Left ventricle myocardium superior (tissue), 1 donor: Measurements from ENCODE around the gene TIMP1. TPM values are rescaled to one million over a fixed set of nuclear protein-coding genes. Genes with fewer than 3 reads are reported as not detected.
A peak's percentile ranks its signal among the peaks of the same experiment; 100 is the strongest.

Experiments used
- ATAC-seq: fragments of 200-7000 bp; cut with Tn5 transposase; one replicate; pipeline ENCODE4 v1.9.1; 2020; ENCODE audit warnings: mild to moderate bottlenecking, moderate library complexity
- DNase-seq: peaks from one replicate; pipeline ENCODE4 v3.0.0-alpha.2; 2020
- intact Hi-C: fragments of 100-400 bp; cut with micrococcal nuclease; formaldehyde crosslinking; loops from one replicate; pipeline ENCODE4 v1.11.0; 2022
- long read RNA-seq: library from polyadenylated mRNA; unstranded; transcript quantifications from one replicate; pipeline ENCODE4 v2.0.0, GENCODE V29; 2021
- total RNA-seq: library from RNA; stranded (reverse); fragmentation: NEBNext Ultra II Directional; extraction: Animal tissue kit (Norgen Biotek cat#: 25700); gene quantifications from one replicate; pipeline ENCODE4 v1.2.1, GENCODE V29; 2021
- donor health status: DM: no; HTN: yes; CAD: no; lungs with severe emphysema.

TIMP1 gene
- total RNA-seq = 114 TPM
- long read RNA-seq, transcript TIMP1-201 (6 exons, 892 nt) = major isoform, 53 of 59 reads
- long read RNA-seq, partial matches to known transcripts = 4 of 59 reads
- long read RNA-seq, other reads (novel, unspliced or antisense) = 1 of 59 reads

DNA sequence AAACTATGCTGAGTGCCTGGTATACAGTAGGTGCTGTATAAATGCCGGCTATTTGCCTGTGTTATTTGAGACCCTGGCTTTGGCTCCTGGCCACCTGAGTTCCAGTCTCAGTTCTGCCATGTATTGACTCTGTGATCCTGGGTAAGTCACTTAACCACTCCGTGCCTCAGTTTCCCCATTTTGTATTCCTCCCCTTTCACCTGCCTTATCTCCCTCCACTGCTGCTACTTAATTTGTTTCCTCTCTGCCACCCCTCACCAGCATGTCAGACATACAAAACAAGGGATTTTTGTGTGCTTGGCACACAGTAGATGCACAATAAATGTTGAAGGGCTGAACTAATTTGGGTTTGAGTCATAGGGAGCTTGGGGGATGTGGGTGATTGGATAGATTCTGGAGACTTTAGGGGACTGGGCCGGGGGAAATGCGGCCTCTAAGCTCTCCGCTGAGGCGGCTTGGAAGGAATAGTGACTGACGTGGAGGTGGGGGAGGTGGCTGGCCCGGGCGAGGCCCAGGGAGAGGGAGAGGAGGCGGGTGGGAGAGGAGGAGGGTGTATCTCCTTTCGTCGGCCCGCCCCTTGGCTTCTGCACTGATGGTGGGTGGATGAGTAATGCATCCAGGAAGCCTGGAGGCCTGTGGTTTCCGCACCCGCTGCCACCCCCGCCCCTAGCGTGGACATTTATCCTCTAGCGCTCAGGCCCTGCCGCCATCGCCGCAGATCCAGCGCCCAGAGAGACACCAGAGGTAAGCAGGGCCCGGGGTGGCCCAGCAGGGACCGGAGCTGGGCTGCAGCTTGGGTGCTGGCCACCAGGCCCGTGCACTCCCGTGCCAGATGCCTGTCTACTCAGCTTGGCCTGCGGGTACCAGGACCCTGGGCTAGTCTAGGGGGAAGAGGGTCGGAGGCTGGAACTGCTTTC lies at the start of gene TIMP1:
TSS of gene TIMP1 (plus strand) at position 706 of the 917 bp plus-strand sequence. CDS start 980 bp downstream, outside the sequence.
- ATAC-seq (peak; percentile 97), DNase-seq (peak; percentile 89)
- intact Hi-C loops = no loop called here

DNA sequence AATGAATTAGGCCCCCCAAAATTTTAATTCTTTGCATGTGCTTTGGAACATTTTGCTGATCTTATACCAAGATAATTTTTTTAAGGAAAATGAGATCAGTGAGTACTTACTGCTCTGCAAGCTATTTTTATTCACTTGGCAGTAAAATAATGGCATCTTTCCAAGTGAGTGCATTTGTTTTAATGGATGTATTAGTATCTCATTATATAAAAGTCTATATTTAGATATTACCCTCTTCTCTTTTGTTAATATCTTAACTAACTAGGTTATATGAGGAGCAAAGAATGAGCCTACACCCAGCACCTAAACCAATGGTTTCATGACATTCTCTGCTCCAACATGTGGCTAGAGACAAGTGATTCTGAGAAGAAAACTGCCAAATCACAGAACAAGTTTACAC lies 42.4 kb upstream of the TIMP1 start:
- peak; percentile 29 for ATAC-seq
- no peak for DNase-seq
- intact Hi-C loops = no loop called here

DNA sequence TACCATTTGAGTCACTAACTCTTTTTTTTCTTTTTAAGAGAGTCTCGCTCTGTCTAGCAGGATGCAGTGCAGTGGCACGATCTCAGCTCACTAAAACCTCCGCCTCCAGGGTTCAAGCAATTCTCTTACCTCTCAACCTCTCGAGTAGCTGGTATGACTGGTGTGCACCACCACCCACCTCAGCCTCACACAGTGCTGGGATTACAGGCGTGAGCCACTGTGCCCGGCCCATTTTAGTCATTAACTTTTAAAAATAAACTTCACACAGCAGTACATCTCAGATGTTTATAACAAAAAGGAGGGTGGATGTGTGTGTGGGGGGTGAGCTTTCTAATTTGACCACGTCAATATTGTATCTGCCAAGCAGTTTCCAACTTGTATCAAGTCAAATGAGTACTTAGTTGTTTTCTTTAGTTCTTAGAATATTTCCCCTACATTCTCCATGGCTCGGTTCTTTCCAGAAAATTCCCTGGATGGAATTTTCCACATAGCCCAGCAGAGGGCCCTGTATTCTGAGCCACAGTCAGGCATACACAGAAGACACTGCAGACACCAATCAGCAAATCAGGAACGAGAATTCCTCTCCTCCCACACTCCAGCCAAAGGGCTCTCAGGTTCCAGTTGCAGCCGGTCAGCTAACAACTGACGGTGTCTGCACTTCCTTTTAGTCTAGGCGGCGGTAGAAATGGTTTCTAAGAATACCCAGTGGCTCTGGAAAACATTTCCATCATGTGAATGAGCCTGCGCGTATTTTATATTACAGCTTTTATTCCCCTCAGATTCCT lies 41.3 kb upstream of the TIMP1 start:
- intact Hi-C loops = no loop called here
- DNase-seq (peak; percentile 61), ATAC-seq (peak; percentile 99)

DNA sequence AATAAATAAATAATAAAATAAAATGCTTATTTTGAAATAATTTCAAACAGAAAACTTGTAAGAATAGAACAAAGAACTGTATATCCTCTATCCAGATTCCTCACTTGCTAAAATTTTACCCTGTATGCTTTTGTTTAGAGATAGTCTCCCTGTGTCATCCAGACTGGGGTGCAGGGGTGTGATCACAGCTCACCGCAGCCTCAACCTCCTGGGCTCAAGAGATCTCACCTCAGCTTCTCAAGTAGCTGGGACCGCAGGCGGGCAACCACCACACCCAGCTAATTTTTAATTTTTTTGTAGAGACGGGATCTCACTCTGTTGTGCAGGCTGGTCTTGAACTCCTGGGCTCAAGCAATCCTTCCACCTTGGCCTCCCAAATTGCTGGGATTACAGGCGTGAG lies 38.7 kb upstream of the TIMP1 start:
- intact Hi-C loops = no loop called here

GRCh38 chrX:47556045-47556623 lies 26.1 kb upstream of the TIMP1 start:
- ATAC-seq (peak; percentile 93), DNase-seq (peak; percentile 88)
- intact Hi-C loops = no loop called here

More for the DNA sequence above, 38.7 kb upstream of the TIMP1 start:
- ATAC-seq (no peak), DNase-seq (no peak)

DNA sequence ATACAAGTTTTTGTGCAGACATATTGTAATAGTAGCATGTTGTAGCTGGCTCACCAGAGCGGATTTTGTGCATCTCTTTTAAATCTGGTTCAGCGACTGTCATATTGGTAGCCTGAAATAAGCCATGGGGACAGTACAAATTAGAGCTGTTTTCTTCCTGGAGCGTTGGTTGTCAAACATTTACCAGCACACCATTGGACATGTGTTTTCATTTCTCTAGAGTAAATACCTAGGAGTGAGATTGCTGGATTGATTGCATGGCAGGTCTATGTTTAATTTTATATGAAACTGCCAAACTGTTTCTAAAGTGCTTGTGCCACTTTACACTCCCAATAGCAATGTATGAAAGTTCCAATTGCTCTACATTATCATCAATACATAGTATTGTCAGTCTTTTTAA lies 23.8 kb upstream of the TIMP1 start:
- no peak for DNase-seq
- intact Hi-C loops = no loop called here
- ATAC-seq = no peak

DNA sequence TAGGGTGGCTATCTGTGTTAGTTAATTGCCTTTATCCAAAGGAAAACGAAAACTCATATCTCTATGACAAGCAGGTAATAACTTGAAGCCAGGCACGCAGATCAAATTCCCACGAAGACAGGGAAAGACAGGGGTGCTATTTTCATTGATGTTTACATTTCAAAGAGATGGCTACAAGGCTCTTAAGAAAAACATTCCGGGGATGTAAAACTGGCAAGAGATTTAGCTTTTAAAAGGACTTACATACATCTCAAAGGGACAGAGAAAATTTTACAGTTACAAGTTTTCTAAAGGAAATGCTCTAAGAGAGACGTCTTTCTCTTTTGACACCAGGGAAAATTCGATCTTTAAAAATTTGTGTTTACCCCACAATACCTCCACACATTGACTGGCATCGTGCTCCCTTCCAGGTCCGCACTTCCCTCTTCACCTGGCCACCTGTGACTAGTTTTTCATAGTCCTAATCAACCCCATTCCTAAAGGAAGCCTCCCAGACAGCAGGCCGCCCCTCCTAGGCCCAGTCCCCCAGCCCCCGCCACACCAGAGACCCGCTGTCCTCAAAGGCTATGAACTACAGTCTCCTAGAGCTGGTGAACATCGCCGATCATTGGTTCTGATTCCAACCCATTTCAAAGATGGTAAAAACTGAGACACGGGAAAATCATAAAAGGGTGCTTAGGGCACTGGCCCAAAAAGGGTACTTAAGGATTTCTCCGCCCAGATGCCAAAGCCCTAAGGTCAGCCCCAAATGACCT lies 21.9 kb upstream of the TIMP1 start:
- no peak for DNase-seq
- no peak for ATAC-seq
- intact Hi-C loops = no loop called here

- intact Hi-C loops = no loop called here
- peak; percentile 94 for ATAC-seq
Observed at GRCh38 chrX:47560934-47561658, 21.1 kb upstream of the TIMP1 start, which contains the start of gene ARAF. Gene ARAF (plus strand): TSS chrX:47561205. CDS start chrX:47562968, 1,763 bp downstream.

DNA sequence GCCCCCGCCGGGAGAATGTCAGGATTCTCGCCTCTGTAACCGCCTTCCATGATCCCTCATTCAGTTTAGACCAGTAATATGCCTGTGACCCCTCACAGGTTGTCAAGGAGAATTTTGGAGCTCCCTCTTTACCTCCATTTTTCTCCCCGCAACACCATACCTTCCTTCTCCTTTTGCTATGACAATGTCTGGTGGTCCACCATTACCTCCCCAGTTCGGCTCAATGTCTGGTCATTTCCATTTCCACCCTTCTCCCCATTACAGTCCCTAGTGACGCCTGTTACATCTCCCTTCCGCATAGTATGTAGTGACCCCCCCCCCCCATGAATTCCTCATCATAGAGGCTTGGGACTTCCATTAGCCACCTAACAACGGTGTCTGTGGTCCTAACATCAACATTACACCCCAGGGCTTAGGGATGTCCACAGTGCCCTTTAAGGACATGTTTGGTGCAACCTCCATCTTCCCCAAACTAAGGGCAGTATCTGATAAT lies 20.5 kb upstream of the TIMP1 start:
- intact Hi-C loops = no loop called here
- ATAC-seq = no peak

More at GRCh38 chrX:47560934-47561658, 21.1 kb upstream of the TIMP1 start, which contains the start of gene ARAF:
- DNase-seq = peak; percentile 95

GRCh38 chrX:47562615-47563243 lies 19.5 kb upstream of the TIMP1 start:
- DNase-seq (no peak), ATAC-seq (no peak)
- intact Hi-C loops = no loop called here

More for the DNA sequence above, 20.5 kb upstream of the TIMP1 start:
- DNase-seq = no peak

- intact Hi-C loops = no loop called here
- DNase-seq (no peak), ATAC-seq (no peak)
Observed at GRCh38 chrX:47563801-47564315, 18.4 kb upstream of the TIMP1 start.

DNA sequence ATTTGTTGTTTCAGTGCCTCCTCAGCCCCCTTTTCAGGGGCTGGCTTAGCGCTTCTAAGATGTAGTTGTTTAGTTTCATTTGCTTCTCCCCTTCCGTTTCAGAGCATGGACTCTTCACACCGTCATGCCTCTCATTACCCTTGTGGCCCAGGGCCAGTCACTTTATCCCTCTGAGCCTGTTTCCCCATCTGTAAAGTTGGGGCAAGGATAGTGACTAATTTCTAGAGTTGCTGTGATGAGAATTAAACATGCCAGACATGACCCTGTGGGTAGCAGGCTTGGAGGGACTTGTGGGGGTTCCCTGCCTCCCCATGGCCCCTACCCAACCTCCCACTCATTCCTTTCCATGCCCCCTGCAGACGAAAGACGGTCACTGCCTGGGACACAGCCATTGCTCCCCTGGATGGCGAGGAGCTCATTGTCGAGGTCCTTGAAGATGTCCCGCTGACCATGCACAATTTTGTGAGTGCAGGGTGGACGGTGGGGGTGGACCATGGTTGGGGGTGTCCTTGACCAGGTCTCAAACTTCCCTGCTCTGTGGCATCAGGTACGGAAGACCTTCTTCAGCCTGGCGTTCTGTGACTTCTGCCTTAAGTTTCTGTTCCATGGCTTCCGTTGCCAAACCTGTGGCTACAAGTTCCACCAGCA lies 17.7 kb upstream of the TIMP1 start:
- DNase-seq = no peak
- ATAC-seq = no peak
- intact Hi-C loops = no loop called here

DNA sequence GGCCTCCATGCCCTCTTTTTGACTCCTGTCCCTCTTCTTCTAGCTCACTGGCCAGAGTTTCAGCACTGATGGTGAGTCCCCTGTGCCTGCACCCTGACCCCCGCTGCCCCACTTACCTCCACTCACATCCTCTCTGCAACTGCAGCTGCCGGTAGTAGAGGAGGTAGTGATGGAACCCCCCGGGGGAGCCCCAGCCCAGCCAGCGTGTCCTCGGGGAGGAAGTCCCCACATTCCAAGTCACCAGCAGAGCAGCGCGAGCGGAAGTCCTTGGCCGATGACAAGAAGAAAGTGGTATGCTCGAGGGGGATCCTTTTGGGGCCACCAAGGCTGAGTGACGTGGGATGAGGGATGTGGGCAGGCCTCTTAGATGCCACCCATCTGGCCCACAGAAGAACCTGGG lies 15.4 kb upstream of the TIMP1 start:
- intact Hi-C loops = no loop called here
- DNase-seq (no peak), ATAC-seq (no peak)

DNA sequence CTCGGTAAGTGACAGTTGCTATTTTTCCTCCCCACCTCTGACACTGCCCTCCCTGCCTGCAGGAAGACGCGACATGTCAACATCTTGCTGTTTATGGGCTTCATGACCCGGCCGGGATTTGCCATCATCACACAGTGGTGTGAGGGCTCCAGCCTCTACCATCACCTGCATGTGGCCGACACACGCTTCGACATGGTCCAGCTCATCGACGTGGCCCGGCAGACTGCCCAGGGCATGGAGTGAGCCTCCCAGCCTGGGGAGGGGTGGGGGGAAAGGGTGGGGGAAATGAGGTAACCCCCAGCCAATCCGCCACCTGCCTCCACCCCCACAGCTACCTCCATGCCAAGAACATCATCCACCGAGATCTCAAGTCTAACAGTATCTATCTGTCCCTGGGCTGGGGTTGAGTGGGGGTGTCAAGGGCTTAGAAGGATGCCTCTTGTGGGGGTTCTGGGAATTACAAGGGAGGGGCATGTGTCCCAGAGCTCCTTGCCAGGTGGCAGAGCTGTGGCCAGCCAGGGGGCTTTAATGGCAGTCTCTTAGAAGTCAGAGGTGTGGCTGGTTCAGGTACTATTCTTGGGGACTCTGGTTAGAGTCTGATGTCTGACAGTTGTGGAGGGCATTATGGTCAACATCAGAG lies 13.5 kb upstream of the TIMP1 start:
- DNase-seq (no peak), ATAC-seq (no peak)
- intact Hi-C loops = no loop called here

- no peak for ATAC-seq
- DNase-seq = no peak
- intact Hi-C loops = no loop called here
Observed at GRCh38 chrX:47570794-47571193, 11.4 kb upstream of the TIMP1 start.

GRCh38 chrX:47571215-47571614 lies 11.0 kb upstream of the TIMP1 start:
- ATAC-seq (no peak), DNase-seq (no peak)
- intact Hi-C loops = no loop called here
